H7 (cell line): ENCODE measurements around the gene DNAJC25. TPM values are rescaled to one million over a fixed set of nuclear protein-coding genes. Genes with fewer than 3 reads are reported as not detected.
"Not testable (repeated sequence)": the region's sequence is repeated elsewhere in the genome, so short reads cannot be mapped to it uniquely, and the experiment has no call there.

Experiments
- DNase-seq: peaks from one replicate; pipeline ENCODE4 v3.0.0; 2012
- H3K27me3 ChIP-seq: 2 replicates; pipeline ENCODE4 v1.6.0; 2011; ENCODE audit warnings: mild to moderate bottlenecking, low read length; ENCODE audit not compliant: control insufficient read depth, insufficient read depth
- H3K36me3 ChIP-seq: replicated peaks from 2 replicates; pipeline ENCODE4 v1.5.1; 2011; ENCODE audit warnings: low read length; ENCODE audit not compliant: control insufficient read depth, insufficient read depth
- H3K4me3 ChIP-seq: 2 replicates; pipeline ENCODE4 v1.5.1; 2011; ENCODE audit warnings: low read depth, mild to moderate bottlenecking, control low read depth, low read length, moderate library complexity; ENCODE audit not compliant: insufficient read depth
- total RNA-seq: library from RNA; depleted of rRNA; stranded (reverse); fragments of >200 nt; shearing (Covaris generic); gene quantifications from 2 replicates; pipeline ENCODE4 v1.2.3, GENCODE V29; 2014

DNAJC25 gene
- total RNA-seq, 1 experiment from 2014 or later = 6.1 TPM

- no peak overlapping the region for H3K4me3 ChIP-seq
- H3K36me3 ChIP-seq = no peaks in the 10 kb centered on the region
- H3K27me3 ChIP-seq = no peaks in the 10 kb centered on the region
- DNase-seq = no peak
These were observed 20.3 kb upstream of the DNAJC25 start for GRCh38 chr9:111610845-111611244.

- H3K27me3 ChIP-seq = no peaks in the 10 kb centered on the region
- no peak for DNase-seq
- H3K36me3 ChIP-seq = no peaks in the 10 kb centered on the region
- H3K4me3 ChIP-seq = no peak overlapping the region
These were observed 17.6 kb upstream of the DNAJC25 start for GRCh38 chr9:111613436-111614040.

- H3K27me3 ChIP-seq = no peaks in the 10 kb centered on the region
- H3K4me3 ChIP-seq = no peak overlapping the region
- H3K36me3 ChIP-seq = no peaks in the 10 kb centered on the region
- no peak for DNase-seq
These were observed 15.2 kb upstream of the DNAJC25 start for GRCh38 chr9:111615928-111616327.

- H3K36me3 ChIP-seq, H3K4me3 ChIP-seq, DNase-seq, H3K27me3 ChIP-seq: not testable (repeated sequence)
These were observed 13.8 kb upstream of the DNAJC25 start for GRCh38 chr9:111617349-111617748.

GRCh38 chr9:111621895-111622480 is 9.1 kb upstream of the DNAJC25 start:
- Histone ChIP-seq H3K27me3 (no peaks in the 10 kb centered on the region), H3K4me3 (no peak overlapping the region), H3K36me3 (no peaks in the 10 kb centered on the region)
- DNase-seq = peak; percentile 69

- H3K4me3 ChIP-seq = no peak overlapping the region
- H3K36me3 ChIP-seq = no peaks in the 10 kb centered on the region
- no peak for DNase-seq
- H3K27me3 ChIP-seq = no peaks in the 10 kb centered on the region
These were observed 8.5 kb upstream of the DNAJC25 start for GRCh38 chr9:111622626-111623025.

GRCh38 chr9:111627260-111627963 is 3.7 kb upstream of the DNAJC25 start:
- Histone ChIP-seq H3K4me3 (no peak overlapping the region), H3K36me3 (no peaks in the 10 kb centered on the region), H3K27me3 (no peaks in the 10 kb centered on the region)
- no peak for DNase-seq

GRCh38 chr9:111628411-111628810 is 2.7 kb upstream of the DNAJC25 start:
- H3K36me3 ChIP-seq = no peaks in the 10 kb centered on the region
- no peak for DNase-seq
- no peaks in the 10 kb centered on the region for H3K27me3 ChIP-seq
- H3K4me3 ChIP-seq = no peak overlapping the region

- H3K4me3 ChIP-seq = peak overlapping the region; percentile 99
- H3K27me3 ChIP-seq = no peaks in the 10 kb centered on the region
- DNase-seq = no peak
- H3K36me3 ChIP-seq = no peaks in the 10 kb centered on the region; the same call in 1 of the 2 replicates
These were observed 761 bp upstream of the DNAJC25 start for GRCh38 chr9:111630182-111630963.

- H3K4me3 ChIP-seq = peak overlapping the region; percentile 99
- no peak for DNase-seq
These were observed 245 bp upstream of the DNAJC25 start for GRCh38 chr9:111630964-111631213.

GRCh38 chr9:111632060-111632459 is 926 bp downstream of the DNAJC25 start:
- Histone ChIP-seq H3K36me3 (no peaks in the 10 kb centered on the region; the same call in 1 of the 2 replicates), H3K4me3 (peak overlapping the region; percentile 99), H3K27me3 (no peaks in the 10 kb centered on the region)
- no peak for DNase-seq

More at GRCh38 chr9:111630964-111631213, 245 bp upstream of the DNAJC25 start:
- Histone ChIP-seq H3K36me3 (no peaks in the 10 kb centered on the region; the same call in 1 of the 2 replicates), H3K27me3 (no peaks in the 10 kb centered on the region)

GRCh38 chr9:111632695-111633388 is 1.7 kb downstream of the DNAJC25 start:
- H3K36me3 ChIP-seq = no peaks in the 10 kb centered on the region; the same call in 1 of the 2 replicates
- no peak for DNase-seq
- no peak overlapping the region for H3K4me3 ChIP-seq
- H3K27me3 ChIP-seq = no peaks in the 10 kb centered on the region

- no peak overlapping the region for H3K4me3 ChIP-seq
- no peaks in the 10 kb centered on the region for H3K27me3 ChIP-seq
- H3K36me3 ChIP-seq = no peaks in the 10 kb centered on the region; the same call in 1 of the 2 replicates
- no peak for DNase-seq
These were observed 2.2 kb downstream of the DNAJC25 start for GRCh38 chr9:111633389-111633736.

- H3K27me3 ChIP-seq = no peaks in the 10 kb centered on the region
- no peaks in the 10 kb centered on the region; the same call in 1 of the 2 replicates for H3K36me3 ChIP-seq
- H3K4me3 ChIP-seq = no peak overlapping the region
- DNase-seq = no peak
These were observed 3.7 kb downstream of the DNAJC25 start for GRCh38 chr9:111634860-111635259.
